Spinal cord (tissue), 10 donors: ENCODE measurements around the gene MAP7D2. TPM values are rescaled to one million over a fixed set of nuclear protein-coding genes. Genes with fewer than 3 reads are reported as not detected.

Source experiments
- DNase-seq, 6 donors: peaks; one replicate each; pipeline versions ENCODE4 v3.0.0 to v3.0.0-alpha.2; 2013 to 2015; ENCODE audit warnings: low spot score in 6 of 6, low read depth in 4 of 6
- H3K27ac ChIP-seq: one replicate; pipeline ENCODE4 v1.5.1; 2013; ENCODE audit warnings: low read depth, low read length, control low read depth
- H3K27me3 ChIP-seq: one replicate; pipeline ENCODE4 v1.6.1; 2013; ENCODE audit warnings: low read length; ENCODE audit not compliant: control insufficient read depth, insufficient read depth
- H3K36me3 ChIP-seq: one replicate; pipeline ENCODE4 v1.6.1; 2013; ENCODE audit warnings: low read length; ENCODE audit not compliant: control insufficient read depth, insufficient read depth
- H3K4me1 ChIP-seq: one replicate; pipeline ENCODE4 v1.6.1; 2013; ENCODE audit warnings: low read length; ENCODE audit not compliant: control insufficient read depth, insufficient read depth
- H3K4me3 ChIP-seq: one replicate; pipeline ENCODE4 v1.5.1; 2013; ENCODE audit warnings: low read depth, low read length, control low read depth
- H3K9me3 ChIP-seq: one replicate; pipeline ENCODE4 v1.6.1; 2013; ENCODE audit warnings: low read length; ENCODE audit not compliant: control insufficient read depth, insufficient read depth
- WGBS: methylation state at CpG from one replicate; pipeline ENCODE4 v1.1.5; 2013; ENCODE audit warnings: missing lambda C conversion rate; ENCODE audit not compliant: insufficient coverage; 5-methylcytosine and 5-hydroxymethylcytosine counted together
- polyA plus RNA-seq, 2 donors: library from polyadenylated mRNA; unstranded; fragments of 120-200 nt; gene quantifications; one replicate each; pipeline ENCODE4 v1.2.1, GENCODE V29; 2013; ENCODE audit not compliant: insufficient read length in 2 of 2
- total RNA-seq, 2 donors: library from RNA; depleted of rRNA in 1 of 2; stranded (reverse); fragments of 120-200 nt in 1 of 2; fragments of >200 nt in 1 of 2; gene quantifications; one replicate each; pipeline versions ENCODE4 v1.2.3 to v1.2.4, GENCODE V29; 2013 to 2014
- donor health status: healthy.

The MAP7D2 gene
- total and polyA plus RNA-seq, 4 donors: 8.2 to 38.5 (median 31.6) TPM

GRCh38 chrX:20071511-20072079 is 45.1 kb downstream of the MAP7D2 start:
- Histone ChIP-seq H3K36me3 (no peaks in the 10 kb centered on the region), H3K27ac (no peak overlapping the region), H3K9me3 (no peaks in the 10 kb centered on the region), H3K4me3 (no peak overlapping the region), H3K4me1 (peaks cover 7% of the 10 kb centered on the region), H3K27me3 (peaks cover 26% of the 10 kb centered on the region)
- WGBS: 50% methylated on average over 1 of the region's 3 CpGs
- DNase-seq: no peak

GRCh38 chrX:20067709-20068561 is 48.8 kb downstream of the MAP7D2 start:
- WGBS: 36% methylated on average over 7 of the region's 8 CpGs
- no peak overlapping the region for H3K4me3 ChIP-seq
- peaks cover 3% of the 10 kb centered on the region for H3K36me3 ChIP-seq
- no peaks in the 10 kb centered on the region for H3K9me3 ChIP-seq
- peak in 5 of 6 donors; percentile 17 to 76 (median 21) for DNase-seq
- no peak overlapping the region for H3K27ac ChIP-seq
- peaks cover 39% of the 10 kb centered on the region for H3K27me3 ChIP-seq
- peaks cover 7% of the 10 kb centered on the region for H3K4me1 ChIP-seq

- Histone ChIP-seq H3K27ac (no peak overlapping the region), H3K27me3 (peaks cover 39% of the 10 kb centered on the region), H3K4me1 (peaks cover 7% of the 10 kb centered on the region)
These were observed 49.6 kb downstream of the MAP7D2 start for GRCh38 chrX:20066968-20067708.

GRCh38 chrX:20063716-20064351 is 52.9 kb downstream of the MAP7D2 start:
- Histone ChIP-seq H3K4me3 (no peak overlapping the region), H3K36me3 (peaks cover 5% of the 10 kb centered on the region), H3K4me1 (peaks cover 7% of the 10 kb centered on the region), H3K9me3 (no peaks in the 10 kb centered on the region), H3K27ac (no peak overlapping the region), H3K27me3 (peaks cover 44% of the 10 kb centered on the region)
- no peak for DNase-seq
- 72% methylated on average over 4 of the region's 9 CpGs for WGBS

More at GRCh38 chrX:20066968-20067708, 49.6 kb downstream of the MAP7D2 start:
- 54% methylated on average over 4 of the region's 6 CpGs for WGBS
- H3K4me3 ChIP-seq: no peak overlapping the region
- H3K36me3 ChIP-seq: peaks cover 3% of the 10 kb centered on the region
- DNase-seq: peak in 3 of 6 donors; percentile 19 to 74 (median 46)
- no peaks in the 10 kb centered on the region for H3K9me3 ChIP-seq

GRCh38 chrX:20063153-20063552 is 53.6 kb downstream of the MAP7D2 start:
- H3K4me1 ChIP-seq: peaks cover 6% of the 10 kb centered on the region
- DNase-seq: no peak
- H3K4me3 ChIP-seq: no peak overlapping the region
- no peaks in the 10 kb centered on the region for H3K9me3 ChIP-seq
- WGBS: 68% methylated on average over 8 of the region's 10 CpGs
- peaks cover 5% of the 10 kb centered on the region for H3K36me3 ChIP-seq
- peaks cover 49% of the 10 kb centered on the region for H3K27me3 ChIP-seq
- no peak overlapping the region for H3K27ac ChIP-seq

- Histone ChIP-seq H3K4me1 (no peaks in the 10 kb centered on the region), H3K4me3 (no peak overlapping the region), H3K27ac (no peak overlapping the region), H3K9me3 (no peaks in the 10 kb centered on the region), H3K36me3 (peaks cover 5% of the 10 kb centered on the region), H3K27me3 (peaks cover 50% of the 10 kb centered on the region)
- no peak for DNase-seq
- WGBS: no CpG with 5 or more reads among the region's 1 CpG
These were observed 54.9 kb downstream of the MAP7D2 start for GRCh38 chrX:20061855-20062254.

- no peak overlapping the region for H3K4me3 ChIP-seq
- 54% methylated on average over 3 of the region's 5 CpGs for WGBS
- H3K27me3 ChIP-seq: peaks cover 56% of the 10 kb centered on the region
- H3K4me1 ChIP-seq: peaks cover 3% of the 10 kb centered on the region
- H3K27ac ChIP-seq: no peak overlapping the region
- peaks cover 5% of the 10 kb centered on the region for H3K36me3 ChIP-seq
- DNase-seq: no peak
- no peaks in the 10 kb centered on the region for H3K9me3 ChIP-seq
These were observed 55.6 kb downstream of the MAP7D2 start for GRCh38 chrX:20060961-20061748.

GRCh38 chrX:20059467-20060128 is 57.1 kb downstream of the MAP7D2 start:
- H3K36me3 ChIP-seq: peaks cover 5% of the 10 kb centered on the region
- DNase-seq: no peak
- peaks cover 3% of the 10 kb centered on the region for H3K4me1 ChIP-seq
- no peak overlapping the region for H3K27ac ChIP-seq
- WGBS: 65% methylated on average over 4 of the region's 5 CpGs
- H3K27me3 ChIP-seq: peaks cover 51% of the 10 kb centered on the region
- H3K9me3 ChIP-seq: no peaks in the 10 kb centered on the region
- no peak overlapping the region for H3K4me3 ChIP-seq
